Vagina (tissue), 2 donors: ENCODE results near the gene ORAI2. TPM values are rescaled to one million over a fixed set of nuclear protein-coding genes. Genes with fewer than 3 reads are reported as not detected.
"Not testable (repeated sequence)": the region's sequence is repeated elsewhere in the genome, so short reads cannot be mapped to it uniquely, and the experiment has no call there.

Experiments
- DNase-seq, 2 donors: peaks; one replicate each; pipeline ENCODE4 v3.0.0-alpha.2; 2017; ENCODE audit errors: extremely low spot score in 2 of 2
- H3K27ac ChIP-seq: fragments of 200-600 bp; sonication (generic); one replicate; pipeline ENCODE4 v1.5.1; 2019
- H3K27me3 ChIP-seq: fragments of 200-600 bp; sonication (generic); one replicate; pipeline ENCODE4 v1.5.1; 2019
- H3K36me3 ChIP-seq, 2 donors: fragments of 200-600 bp; sonication (generic); one replicate each; pipeline ENCODE4 v1.5.1; 2017 to 2019
- H3K4me1 ChIP-seq: fragments of 200-600 bp; sonication (generic); one replicate; pipeline ENCODE4 v1.5.1; 2019
- H3K4me3 ChIP-seq, 2 donors: fragments of 200-600 bp; sonication (generic); 1 replicate in 1 of 2; 2 replicates in 1 of 2; pipeline ENCODE4 v1.5.1; 2016 to 2019
- H3K9me3 ChIP-seq: fragments of 200-600 bp; sonication (generic); one replicate; pipeline ENCODE4 v1.5.1; 2019
- POLR2A ChIP-seq, 2 donors: fragments of 450-650 bp; IDR thresholded peaks; one replicate each; pipeline ENCODE4 v1.6.1; 2017; ENCODE audit warnings: antibody characterized with exemption in 2 of 2, mild to moderate bottlenecking in 2 of 2, moderate library complexity in 2 of 2
- POLR2AphosphoS5 ChIP-seq, 2 donors: sonication (generic); formaldehyde crosslinking; IDR thresholded peaks; one replicate each; pipeline ENCODE4 v1.9.0; 2017; ENCODE audit warnings: antibody characterized with exemption in 2 of 2, mild to moderate bottlenecking in 2 of 2, low read depth in 1 of 2; ENCODE audit not compliant: insufficient read depth in 1 of 2
- intact Hi-C: fragments of 100-400 bp; cut with DNase I; formaldehyde crosslinking; loops from one replicate; pipeline ENCODE4 v1.15.1; 2023
- total RNA-seq: library from RNA; depleted of rRNA; stranded (reverse); fragments of >200 nt; gene quantifications from one replicate; pipeline ENCODE4 v1.2.3, GENCODE V29; 2016
- TF ChIP-seq, protein P1 (sequence below), 3 experiments: fragments of 450-650 bp in 2 of 3; fragments of 200-600 bp in 1 of 3; sonication (generic) in 1 of 3; IDR thresholded peaks; one replicate each; pipeline ENCODE4 v1.5.1; 2017 to 2019; ENCODE audit warnings: antibody characterized with exemption in 3 of 3, mild to moderate bottlenecking in 2 of 3, moderate library complexity in 2 of 3

Gene ORAI2
- total RNA-seq, 1 donor from 2014 or later = 15.5 TPM

GRCh38 chr7:102398543-102398942 lies 34.8 kb upstream of the ORAI2 start:
- no peak overlapping the region for H3K27ac ChIP-seq
- H3K4me3 ChIP-seq = no peak overlapping the region
- no peak for TF ChIP-seq POLR2A (IDR thresholded peaks at IDR 0.05)
- TF ChIP-seq, protein P1, sequence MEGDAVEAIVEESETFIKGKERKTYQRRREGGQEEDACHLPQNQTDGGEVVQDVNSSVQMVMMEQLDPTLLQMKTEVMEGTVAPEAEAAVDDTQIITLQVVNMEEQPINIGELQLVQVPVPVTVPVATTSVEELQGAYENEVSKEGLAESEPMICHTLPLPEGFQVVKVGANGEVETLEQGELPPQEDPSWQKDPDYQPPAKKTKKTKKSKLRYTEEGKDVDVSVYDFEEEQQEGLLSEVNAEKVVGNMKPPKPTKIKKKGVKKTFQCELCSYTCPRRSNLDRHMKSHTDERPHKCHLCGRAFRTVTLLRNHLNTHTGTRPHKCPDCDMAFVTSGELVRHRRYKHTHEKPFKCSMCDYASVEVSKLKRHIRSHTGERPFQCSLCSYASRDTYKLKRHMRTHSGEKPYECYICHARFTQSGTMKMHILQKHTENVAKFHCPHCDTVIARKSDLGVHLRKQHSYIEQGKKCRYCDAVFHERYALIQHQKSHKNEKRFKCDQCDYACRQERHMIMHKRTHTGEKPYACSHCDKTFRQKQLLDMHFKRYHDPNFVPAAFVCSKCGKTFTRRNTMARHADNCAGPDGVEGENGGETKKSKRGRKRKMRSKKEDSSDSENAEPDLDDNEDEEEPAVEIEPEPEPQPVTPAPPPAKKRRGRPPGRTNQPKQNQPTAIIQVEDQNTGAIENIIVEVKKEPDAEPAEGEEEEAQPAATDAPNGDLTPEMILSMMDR (IDR thresholded peaks at IDR 0.05) = no peak
- no peak for TF ChIP-seq POLR2AphosphoS5 (IDR thresholded peaks at IDR 0.05; ENCODE audit: insufficient read depth in 1 of 2, low read depth in 1 of 2)
- DNase-seq = no peak
- H3K36me3 ChIP-seq = peaks cover 0 to 42% of the 10 kb centered on the region in 2 donors
- H3K27me3 ChIP-seq = no peaks in the 10 kb centered on the region
- intact Hi-C loops = no loop called here
- peaks cover 18% of the 10 kb centered on the region for H3K4me1 ChIP-seq
- H3K9me3 ChIP-seq = no peaks in the 10 kb centered on the region

DNA sequence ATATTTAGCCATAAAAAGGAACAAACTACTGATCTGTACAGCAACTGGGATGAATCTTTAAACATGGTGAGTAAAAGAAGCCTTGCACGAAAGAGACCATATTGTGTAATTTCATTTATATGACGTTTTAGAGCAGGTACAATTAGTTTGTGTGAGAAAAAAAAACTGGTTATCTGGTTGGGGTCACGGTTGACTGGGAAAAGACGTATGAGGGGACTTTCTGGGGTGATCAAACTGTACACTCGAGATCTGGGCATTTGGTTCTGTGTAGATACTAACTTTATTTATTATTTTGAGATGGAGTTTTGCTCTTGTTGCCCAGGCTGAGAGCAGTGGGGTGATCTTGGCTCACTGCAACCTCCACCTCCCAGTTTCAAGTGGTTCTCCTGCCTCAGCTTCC lies 33.0 kb upstream of the ORAI2 start:
- H3K4me1 ChIP-seq = peaks cover 17% of the 10 kb centered on the region
- H3K27ac ChIP-seq = no peak overlapping the region
- H3K9me3 ChIP-seq = no peaks in the 10 kb centered on the region
- TF ChIP-seq POLR2A (IDR thresholded peaks at IDR 0.05) (no peak), POLR2AphosphoS5 (IDR thresholded peaks at IDR 0.05; ENCODE audit: insufficient read depth in 1 of 2, low read depth in 1 of 2) (no peak)
- TF ChIP-seq, protein P1 (IDR thresholded peaks at IDR 0.05) = no peak
- DNase-seq = no peak
- H3K27me3 ChIP-seq = no peaks in the 10 kb centered on the region
- H3K36me3 ChIP-seq = peaks cover 0 to 54% of the 10 kb centered on the region in 2 donors
- intact Hi-C loops = no loop called here
- no peak overlapping the region for H3K4me3 ChIP-seq

- H3K4me3 ChIP-seq = no peak overlapping the region
- TF ChIP-seq POLR2A (IDR thresholded peaks at IDR 0.05) = no peak
- TF ChIP-seq, protein P1 (IDR thresholded peaks at IDR 0.05) = no peak
- intact Hi-C loops = no loop called here
- peaks cover 0 to 82% of the 10 kb centered on the region in 2 donors for H3K36me3 ChIP-seq
- H3K9me3 ChIP-seq = no peaks in the 10 kb centered on the region
- H3K4me1 ChIP-seq = no peaks in the 10 kb centered on the region
- no peak for DNase-seq
- no peak overlapping the region for H3K27ac ChIP-seq
- H3K27me3 ChIP-seq = no peaks in the 10 kb centered on the region
Observed at GRCh38 chr7:102403563-102403962, 29.8 kb upstream of the ORAI2 start.

DNA sequence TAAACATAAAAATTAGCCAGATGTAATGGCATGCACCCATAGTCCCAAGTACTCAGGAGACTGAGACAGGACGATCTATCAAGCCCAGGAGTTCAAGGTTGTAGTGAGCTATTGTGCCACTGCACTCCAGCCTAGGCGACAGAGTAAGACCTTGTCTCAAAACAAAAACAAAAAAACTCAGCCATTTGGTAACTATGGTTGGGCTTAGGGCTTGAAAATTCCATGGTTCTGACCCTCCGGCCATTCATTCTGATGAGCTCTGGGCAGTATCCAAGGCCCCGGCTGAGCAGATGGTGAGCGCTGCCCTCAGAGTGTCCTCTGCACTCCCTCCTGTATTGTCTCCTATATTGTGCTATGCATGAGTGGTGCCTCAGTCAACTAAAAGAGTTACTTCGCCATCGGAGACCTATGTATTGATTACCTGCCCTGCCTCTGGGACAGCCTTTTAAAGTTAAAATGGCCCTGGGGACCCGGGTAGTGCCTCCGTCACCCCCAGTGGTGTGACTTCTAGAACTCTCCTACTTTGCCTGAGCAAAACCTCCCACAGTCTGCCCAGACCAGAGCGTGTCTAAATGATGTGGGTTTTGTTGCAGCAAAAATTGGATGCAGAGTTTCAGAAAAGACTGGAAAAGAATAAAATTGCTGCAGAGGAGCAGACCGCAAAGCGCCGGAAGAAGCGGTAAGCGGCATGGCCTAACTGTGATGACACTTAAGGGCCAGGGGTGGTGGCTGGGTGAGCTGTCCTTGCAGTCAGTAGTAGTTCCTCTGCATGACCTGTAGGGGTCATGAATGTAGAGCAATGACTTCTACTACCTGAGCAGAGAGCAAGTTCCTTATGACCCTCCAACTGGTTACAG lies 29.1 kb upstream of the ORAI2 start:
- DNase-seq = no peak
- Histone ChIP-seq H3K4me1 (no peaks in the 10 kb centered on the region), H3K9me3 (no peaks in the 10 kb centered on the region), H3K27me3 (no peaks in the 10 kb centered on the region), H3K4me3 (no peak overlapping the region), H3K36me3 (peaks cover 0 to 86% of the 10 kb centered on the region in 2 donors), H3K27ac (no peak overlapping the region)
- intact Hi-C loops = no loop called here
- TF ChIP-seq, protein P1 (IDR thresholded peaks at IDR 0.05) = peak in 1 of 3 experiments; percentile 37
- TF ChIP-seq POLR2AphosphoS5 (IDR thresholded peaks at IDR 0.05; ENCODE audit: insufficient read depth in 1 of 2, low read depth in 1 of 2) = no peak

- H3K36me3 ChIP-seq = peaks cover 0 to 85% of the 10 kb centered on the region in 2 donors
- DNase-seq, H3K27ac ChIP-seq, H3K4me1 ChIP-seq, H3K4me3 ChIP-seq, intact Hi-C loops, H3K9me3 ChIP-seq, H3K27me3 ChIP-seq: not testable (repeated sequence)
Observed at GRCh38 chr7:102404862-102405188, 28.6 kb upstream of the ORAI2 start.
